Measurements from ENCODE around the gene TFDP3.

DNA sequence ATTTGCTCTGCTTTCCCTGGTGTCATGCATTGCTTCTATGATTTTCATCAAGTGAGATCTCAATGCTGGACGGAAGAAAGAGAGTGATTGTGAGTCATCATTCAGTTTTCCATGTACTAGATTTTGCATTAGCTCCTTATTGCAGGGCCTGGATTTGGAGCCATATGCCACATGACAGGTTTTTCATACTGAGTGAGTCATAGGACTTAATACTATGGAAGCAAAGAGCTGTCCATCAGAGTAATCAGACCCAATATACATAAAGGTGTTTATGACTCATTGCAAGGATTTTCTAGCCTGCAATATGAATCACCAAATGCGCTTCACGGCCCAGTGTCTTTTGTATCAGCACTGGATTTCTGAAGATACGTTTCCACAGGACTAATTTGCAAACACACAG is 11.2 kb upstream of the TFDP3 start:
- no peak for TF ChIP-seq POLR2AphosphoS5 (IDR thresholded peaks at IDR 0.05; ENCODE audit: borderline replicate concordance, low read depth, low read length)
- TF ChIP-seq EZH2 (IDR thresholded peaks at IDR 0.05): no peak
- no peak for TF ChIP-seq FOXP2 (optimal IDR thresholded peaks at IDR 0.05; ENCODE audit: control extremely low read depth, extremely low read length, insufficient read depth)
